NCI-H748 (cell line): ENCODE data around the gene UNC119.
A peak's percentile ranks its signal among the peaks of the same experiment; 100 is the strongest.

Source experiments
- DNase-seq: peaks from one replicate; lab custom pipeline; 2025; ENCODE audit not compliant: unreplicated experiment; lab: John Stamatoyannopoulos, UW

Gene UNC119

DNA sequence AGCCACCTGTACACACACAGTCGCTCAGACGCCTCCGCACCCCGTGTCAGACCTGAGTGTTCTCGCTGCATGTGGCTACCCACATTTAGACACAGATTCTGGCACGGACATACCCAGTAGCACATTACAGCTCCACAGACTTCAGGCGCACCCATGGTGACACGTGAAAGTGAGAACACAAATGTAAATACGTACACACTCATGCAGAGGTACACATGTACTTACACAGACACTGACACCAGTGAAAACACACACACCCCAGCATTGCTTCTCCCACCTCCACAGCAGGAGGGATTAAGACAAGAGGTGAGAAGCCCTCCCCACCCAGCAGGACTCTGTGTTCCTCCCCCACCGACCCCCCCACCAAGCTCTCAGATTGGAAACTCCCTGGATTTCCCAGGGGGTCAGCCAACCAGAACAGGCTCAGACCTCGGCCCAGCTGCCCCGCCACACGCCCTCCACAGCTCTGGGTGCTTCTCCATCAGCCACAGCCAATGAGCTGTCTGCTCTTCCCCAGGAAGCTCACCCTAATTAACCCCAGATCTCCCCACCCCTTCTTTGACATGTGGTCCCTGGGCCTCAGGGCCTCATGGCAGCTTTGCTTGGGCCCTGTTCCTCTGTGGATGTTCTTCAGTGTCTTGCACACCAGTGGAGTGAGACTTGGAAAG is 51.6 kb downstream of the UNC119 start:
- no peak for DNase-seq

DNA sequence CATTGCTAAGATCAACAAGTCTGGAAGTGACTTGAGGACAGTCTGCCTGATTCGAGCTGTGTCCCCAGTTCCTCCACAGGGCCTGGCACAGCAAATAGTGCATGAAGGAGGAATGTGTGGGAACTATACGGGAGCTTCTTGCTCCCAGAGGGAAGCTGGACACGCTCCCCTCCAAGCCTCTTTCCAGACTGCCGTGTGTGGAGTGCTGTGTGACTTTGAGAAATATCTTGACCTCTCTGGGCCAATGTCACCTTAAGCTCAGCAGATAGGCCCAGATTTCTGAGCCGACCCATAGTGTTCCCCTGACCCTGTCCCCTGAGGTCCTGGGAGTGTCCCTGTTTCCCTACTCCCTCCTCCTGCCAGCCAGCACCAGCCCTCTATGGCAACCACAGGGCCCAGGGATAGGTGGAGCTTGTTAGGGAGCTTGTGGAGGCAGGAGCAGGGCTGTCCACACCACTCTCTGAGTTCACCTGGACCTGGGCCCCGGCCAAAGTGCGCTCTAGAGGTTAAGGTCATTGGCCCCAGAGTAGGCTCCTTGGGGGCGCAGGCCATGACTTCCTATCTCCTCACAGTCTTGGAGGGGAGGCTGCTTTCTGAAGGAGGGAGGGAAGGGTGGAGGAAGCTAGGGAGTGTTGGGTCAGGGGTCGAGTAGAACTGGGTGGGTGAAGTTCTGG is 52.6 kb downstream of the UNC119 start:
- DNase-seq, result no peak

DNA sequence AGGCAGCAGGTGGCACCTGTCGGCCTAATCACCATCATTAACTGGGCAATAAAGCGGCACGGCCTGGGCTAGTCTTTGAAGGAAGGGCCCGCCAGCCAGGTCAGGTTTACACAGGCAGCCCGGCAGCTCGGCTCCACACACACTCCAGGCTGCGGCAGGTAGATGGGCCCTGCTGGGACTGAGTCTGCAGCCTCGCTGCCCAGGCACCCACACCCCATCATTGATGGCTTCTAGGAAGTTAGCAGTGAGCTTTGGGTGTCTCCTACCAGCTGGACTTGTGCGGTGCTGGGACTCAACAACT is 53.1 kb downstream of the UNC119 start:
- DNase-seq, result peak; percentile 76

DNA sequence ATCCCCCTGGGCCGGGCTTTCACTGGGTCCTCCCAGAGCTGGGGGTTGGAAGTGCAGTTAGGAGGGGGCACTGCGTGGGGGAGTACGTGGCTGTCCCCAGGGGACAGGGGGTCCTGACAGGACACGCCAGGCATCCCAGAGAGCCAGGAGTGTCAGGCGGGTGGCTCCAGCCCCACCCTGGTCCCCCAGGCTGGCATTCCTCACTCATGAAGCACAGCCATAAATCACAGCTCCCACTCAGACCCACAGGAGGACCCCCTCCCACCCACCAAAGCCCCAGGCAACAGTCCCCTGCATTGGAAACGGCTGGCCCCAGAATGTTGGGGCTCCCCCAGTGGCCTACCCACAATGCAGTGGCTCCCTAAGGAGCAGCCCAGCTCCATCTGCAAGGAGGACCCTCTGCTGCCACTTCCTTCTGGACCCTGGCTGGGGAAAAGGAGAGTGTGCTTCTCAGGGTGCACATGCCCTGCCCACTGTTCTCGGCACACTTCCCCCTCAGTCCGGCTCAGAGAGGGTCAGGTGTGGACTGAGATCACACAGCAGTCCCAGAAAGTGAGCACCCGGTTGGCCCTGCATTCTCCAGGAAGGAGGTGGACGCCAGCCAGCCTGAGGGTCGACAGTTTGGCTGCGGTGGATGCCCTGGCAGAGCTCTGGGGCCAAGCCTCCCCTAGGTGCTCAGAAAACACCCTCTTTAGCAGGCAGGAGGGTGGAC is 53.6 kb downstream of the UNC119 start:
- DNase-seq, result no peak

DNA sequence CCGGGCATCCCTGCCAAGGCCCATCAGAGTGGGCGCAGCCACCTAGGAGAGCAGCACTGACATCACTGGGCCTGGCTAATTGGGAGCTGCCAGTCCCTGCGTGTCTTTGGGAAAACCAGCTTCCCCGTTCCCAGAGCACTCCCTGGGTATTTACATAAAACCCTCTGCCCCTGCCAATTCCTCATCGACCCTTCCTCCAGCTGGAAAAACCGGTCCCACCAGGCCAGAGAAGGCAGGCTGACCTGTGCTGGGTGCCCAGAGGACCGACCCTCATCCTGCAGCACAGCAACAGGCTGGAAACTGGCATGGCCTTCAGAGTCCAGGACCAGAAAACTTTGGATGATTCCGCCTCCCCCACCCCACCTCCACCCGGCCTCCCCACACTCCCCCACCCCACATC is 54.5 kb downstream of the UNC119 start:
- peak; percentile 87 for DNase-seq
